HG03196 (cell line): ENCODE data around the gene HIVEP2.

Source experiments
- ATAC-seq: cut with Tn5 transposase; IDR thresholded peaks from one replicate; pipeline ENCODE4 v1.9.1; 2021; ENCODE audit not compliant: unreplicated experiment

Gene HIVEP2

DNA sequence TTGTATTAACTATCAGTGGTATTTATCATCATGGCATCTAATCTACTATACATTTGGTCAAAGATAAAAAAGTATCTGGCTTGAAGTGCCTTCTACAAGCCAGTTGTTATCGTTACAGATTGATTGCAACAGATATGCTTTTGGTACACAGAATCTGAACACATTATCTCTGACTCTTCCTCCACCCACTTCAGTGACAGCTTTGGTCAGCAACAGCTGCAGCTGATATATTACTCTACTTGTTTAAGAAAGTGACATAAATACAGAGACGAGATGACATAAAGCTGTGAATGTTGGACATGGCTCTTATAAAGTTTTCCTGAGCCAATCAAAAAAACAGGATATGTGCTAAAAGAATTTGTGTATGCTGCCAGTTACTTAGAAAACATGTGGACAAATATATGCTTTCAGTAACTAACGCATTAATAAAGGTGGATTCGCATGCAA is 77.6 kb downstream of the HIVEP2 start:
- ATAC-seq, result no peak

DNA sequence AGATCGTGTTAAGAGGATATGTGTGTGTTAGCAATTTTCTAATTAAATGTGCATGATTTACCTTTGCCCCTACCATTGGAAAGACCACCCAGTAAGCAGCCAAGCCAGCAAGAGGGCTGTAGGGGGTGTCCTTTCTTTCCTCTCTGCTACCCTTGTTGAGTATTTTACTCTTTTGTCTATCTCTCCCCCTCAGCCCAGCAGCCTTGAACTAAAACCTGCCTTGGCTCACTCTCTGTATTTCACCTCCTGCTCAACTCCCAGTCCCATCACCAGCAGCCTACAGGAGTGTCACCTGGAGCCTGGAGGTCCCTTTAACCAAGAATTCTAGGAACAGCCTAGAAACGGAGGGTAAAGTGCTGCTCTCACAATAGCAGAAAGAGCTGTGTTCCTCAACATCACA is 81.0 kb downstream of the HIVEP2 start:
- ATAC-seq, result no peak

- ATAC-seq, result no peak
These were observed 83.3 kb downstream of the HIVEP2 start for GRCh38 chr6:142861711-142862110.

- ATAC-seq, result no peak
These were observed 84.5 kb downstream of the HIVEP2 start for GRCh38 chr6:142860498-142860897.

DNA sequence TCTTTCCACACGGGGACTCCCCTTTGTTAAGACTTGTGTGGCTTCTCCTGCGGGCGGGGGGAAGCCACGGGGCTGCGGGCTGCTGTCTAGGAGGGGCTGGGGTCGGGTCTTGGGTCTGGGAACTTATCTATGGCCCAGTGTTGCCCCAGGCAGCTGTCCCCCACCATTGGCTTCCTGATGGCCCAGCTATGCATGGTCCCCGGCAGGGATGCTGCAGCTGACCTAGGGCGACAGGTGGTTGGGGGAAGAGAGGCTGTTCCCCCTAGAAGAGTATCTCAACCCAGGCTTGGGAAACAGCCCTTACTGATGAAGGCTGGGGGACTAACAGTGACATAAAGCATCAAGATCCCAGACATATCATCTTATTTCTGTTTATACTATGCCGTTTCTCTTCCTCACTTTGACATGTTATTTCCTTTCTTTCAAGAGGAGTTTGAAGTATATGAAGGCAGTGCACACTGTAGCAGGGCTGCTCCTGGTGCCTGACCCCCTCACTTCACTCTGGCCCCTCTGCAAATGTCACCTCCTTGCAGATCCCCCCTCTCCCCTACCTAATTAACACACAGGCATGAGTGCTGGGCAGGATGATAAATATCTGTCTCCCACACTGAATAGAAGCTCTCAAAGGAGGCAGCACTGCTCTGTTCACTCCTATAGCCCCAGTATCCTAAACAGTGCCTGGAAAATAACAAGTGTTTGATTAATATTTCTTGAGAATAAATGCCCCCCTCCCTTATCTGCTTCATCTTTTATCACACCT is 87.0 kb downstream of the HIVEP2 start:
- ATAC-seq, result peak; percentile 13

- ATAC-seq, result peak; percentile 47
These were observed 87.7 kb downstream of the HIVEP2 start for GRCh38 chr6:142857233-142857761.

- ATAC-seq, result peak; percentile 70
These were observed 88.2 kb downstream of the HIVEP2 start for GRCh38 chr6:142856624-142857232.

DNA sequence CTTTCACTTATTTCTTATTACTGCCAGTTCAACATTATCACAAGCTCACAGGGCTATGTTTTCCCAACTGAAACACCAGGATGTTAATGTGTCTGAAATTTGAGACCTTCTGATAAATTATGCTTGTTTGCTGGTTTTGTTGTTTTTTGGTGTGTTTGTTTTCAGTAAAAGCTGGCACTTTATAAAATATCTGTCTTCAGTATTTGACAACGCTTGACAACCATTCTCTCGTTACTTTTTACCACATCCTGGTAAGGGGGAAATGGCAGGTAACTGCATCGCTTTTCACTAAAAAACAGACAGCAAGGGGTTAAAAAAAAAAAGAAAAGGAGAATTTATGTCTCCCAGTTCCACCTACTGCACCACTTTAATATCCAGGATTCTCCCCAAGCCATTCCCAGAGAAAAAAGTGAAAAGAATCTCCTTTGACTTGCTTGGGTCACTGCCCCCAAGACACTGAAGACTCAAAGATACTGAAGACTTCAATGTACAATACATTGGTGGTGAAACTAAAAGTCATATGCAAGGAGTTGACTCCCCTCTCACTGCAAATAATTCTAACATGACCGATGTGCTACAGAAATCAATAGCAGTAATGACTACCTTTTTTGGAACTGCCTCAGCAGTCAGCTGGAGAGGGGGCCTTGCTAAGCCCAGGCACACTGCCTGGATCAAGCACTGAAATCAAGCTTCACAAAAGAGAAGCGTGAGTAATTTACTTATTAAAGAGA is 88.9 kb downstream of the HIVEP2 start:
- ATAC-seq, result peak; percentile 27

DNA sequence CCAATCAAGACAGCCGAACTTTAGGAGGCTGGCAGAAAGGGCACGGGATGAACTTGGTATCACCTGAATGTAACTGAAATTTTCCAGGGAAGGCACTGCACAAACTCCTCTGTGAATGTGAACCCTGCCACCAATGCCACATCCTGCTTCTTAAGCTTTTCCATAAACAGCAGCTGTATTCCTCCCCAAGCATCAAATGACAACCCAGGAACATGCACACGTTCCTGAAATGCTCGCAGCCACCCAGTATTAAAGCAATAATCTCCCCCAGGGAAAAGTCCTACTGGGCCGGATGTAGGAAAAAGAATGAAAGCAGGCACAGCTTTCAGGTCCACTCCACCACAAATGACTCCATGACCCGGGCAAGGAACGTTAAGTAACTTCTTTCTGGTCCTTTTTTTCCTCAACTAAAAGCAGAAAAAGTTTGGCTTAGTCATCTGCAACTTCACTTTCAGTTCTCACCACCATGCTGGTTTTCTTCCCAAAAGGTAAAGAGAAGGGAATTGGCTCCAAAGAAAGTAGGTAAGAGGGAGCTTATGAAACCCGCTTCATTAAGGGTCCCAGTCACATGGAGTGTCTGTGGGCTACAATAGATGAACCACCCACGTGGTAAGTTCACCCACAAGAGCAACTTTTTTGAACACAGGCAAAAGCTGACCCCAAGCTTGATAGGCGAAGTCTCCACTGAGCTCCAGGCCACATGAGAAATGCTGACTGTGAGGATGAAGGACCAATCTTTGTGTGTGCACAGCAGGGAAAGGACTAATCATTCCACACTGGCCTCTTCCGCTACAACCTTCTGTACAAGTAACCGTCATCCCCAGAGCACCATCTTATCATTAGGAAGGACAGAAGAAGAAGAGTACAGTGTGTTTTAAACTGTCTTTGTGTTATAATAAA is 90.1 kb downstream of the HIVEP2 start:
- no peak for ATAC-seq

DNA sequence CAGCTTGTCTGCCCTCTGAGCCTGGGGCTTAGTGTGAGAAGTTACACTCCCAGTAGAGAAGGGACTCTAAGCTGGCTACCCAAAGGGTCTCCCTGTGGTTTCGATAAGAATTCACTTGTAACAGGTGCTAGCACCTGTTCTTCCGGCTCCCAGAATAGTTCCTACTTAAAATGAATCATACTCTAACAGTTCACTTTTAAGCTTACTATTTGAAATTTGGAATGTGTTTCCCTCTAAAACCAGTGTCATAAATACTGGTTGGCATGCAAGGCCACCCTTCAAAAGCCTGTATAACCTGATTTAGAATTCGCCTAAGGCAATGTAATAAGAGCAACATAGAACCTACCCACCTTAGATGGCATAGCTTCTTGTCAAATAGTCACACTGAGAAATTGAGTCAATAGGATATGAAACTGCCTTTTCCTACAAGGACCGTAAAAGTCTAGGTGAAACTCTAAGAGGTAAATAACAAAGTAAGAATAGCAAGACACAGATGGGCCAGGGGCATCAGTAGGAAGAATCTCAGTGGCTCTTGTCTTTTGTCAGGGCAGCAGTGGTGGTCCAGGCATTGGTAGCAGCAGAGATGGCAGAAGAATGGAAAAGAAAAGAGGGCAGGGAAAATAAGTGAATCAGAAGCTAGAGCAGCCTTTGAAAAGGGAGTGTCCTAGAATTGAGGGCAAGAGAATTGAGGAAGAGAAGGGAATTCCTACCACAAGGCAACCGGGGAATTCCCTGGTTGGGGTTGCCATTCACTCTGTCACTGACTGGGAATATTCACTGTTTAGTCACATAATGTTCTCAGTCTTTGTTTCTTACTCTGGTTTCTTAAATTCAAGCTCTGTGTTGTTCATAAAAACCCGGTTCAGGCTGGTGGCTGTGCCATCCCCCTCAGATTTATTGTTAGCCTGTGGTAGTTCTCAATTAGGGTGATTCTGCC is 91.5 kb downstream of the HIVEP2 start:
- no peak for ATAC-seq

DNA sequence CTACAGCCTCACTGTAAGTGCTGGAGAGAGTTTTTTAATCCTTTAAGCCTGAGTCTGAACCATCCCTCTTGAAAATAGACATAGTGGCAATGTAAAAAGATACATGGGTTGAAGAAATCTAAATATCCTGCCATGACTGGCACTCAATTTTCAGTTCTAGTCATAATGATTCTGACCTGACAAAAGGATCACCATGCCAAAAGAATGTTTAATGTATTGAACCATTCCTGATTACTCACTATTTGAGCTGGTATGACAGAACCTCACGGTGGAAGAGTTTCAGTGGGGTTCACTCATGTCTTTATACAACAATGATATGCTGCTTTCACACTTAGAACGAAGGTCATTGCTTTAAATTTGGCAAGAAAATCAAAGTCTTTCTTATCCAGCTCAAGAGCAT is 93.4 kb downstream of the HIVEP2 start:
- ATAC-seq, result no peak

DNA sequence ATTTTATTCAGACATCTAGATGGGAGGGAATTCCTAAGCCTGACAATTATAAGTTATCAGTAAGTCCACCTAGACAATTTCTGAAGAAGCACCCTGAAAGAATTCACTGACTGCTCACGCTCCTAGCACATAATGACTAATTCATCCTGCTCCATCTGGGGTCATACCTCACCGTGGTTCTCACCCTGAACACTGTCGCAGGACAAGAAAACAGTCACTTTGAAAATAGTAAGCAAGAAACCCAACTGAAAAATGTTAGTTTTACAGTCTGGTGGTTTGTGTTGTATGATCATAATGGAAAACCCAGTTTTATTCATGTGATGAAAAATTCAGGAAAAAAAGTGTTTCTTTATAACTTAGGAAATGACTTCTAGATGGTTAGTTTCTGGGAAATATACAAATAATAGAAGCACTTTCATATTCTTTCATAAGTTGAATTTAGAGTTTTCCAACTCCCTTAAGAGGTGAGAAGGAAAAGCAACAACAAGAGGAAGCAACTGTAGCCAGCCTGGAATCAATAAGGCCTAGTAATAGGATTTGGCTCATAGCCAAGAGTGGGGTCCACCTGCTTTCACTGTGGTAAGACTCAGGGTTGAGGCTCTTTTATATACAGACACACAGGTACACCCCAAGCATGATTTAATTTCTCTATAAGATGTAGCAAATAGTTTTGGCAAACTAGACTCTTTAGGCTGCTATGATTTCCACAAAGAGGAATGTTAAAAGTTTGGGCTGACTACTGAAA is 94.1 kb downstream of the HIVEP2 start:
- peak; percentile 48 for ATAC-seq

DNA sequence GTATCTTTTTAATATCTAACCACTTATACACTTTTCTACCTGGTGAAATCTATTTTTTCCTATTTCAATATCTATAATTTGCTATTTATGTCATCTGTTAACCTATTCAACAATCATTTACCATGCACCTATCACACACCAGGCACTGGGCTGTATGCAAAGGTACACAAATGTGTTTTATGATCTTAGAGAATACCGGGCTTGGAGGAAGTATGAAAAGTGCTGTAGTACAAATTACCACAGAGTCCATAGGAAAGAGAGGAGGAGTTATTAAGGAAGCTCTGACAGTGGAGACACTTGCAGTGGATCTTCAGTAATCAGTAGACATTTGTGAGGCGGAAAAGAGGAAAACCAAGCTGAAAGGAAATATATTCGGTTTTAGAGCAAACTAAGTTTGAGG is 96.0 kb downstream of the HIVEP2 start:
- ATAC-seq, result no peak

DNA sequence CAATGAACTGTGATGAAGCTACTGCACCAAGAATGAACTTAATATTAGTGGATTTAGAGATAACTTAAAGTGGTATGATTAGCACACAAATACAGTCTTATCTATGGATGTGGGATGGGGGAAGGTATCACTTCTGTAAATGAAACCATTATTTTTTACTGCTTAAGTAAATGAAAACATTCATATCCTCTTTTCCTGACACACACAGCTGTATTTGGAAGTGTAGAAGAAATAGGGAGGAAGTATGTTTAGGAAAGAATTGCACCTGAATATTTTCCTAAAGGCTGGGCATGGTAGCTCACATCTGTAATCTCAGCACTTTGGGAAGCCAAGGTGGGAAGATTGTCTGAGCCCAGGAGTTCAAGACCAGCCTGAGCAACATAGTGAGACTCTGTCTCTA is 96.8 kb downstream of the HIVEP2 start:
- ATAC-seq, result no peak

DNA sequence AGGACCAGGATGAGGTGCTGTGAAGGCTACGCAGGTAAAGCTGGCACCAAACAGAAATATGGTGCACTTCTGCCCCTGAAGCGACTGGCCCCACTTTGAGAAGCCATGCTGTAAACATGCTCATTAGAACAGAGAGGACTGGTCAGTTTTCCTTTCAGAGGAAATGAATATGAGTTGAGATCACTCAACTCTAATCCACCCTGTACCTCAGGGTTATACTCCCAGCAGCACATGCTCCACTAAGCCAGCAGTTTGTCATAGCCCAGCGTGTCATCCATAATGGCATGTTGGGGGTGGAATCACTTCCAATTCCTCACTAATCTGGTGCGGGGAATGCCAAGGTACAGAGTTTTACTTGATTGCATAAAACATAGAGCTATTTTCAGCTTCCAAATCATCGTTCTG is 98.1 kb downstream of the HIVEP2 start:
- ATAC-seq, result no peak

GRCh38 chr6:142846459-142846831 is 98.5 kb downstream of the HIVEP2 start:
- ATAC-seq, result no peak

DNA sequence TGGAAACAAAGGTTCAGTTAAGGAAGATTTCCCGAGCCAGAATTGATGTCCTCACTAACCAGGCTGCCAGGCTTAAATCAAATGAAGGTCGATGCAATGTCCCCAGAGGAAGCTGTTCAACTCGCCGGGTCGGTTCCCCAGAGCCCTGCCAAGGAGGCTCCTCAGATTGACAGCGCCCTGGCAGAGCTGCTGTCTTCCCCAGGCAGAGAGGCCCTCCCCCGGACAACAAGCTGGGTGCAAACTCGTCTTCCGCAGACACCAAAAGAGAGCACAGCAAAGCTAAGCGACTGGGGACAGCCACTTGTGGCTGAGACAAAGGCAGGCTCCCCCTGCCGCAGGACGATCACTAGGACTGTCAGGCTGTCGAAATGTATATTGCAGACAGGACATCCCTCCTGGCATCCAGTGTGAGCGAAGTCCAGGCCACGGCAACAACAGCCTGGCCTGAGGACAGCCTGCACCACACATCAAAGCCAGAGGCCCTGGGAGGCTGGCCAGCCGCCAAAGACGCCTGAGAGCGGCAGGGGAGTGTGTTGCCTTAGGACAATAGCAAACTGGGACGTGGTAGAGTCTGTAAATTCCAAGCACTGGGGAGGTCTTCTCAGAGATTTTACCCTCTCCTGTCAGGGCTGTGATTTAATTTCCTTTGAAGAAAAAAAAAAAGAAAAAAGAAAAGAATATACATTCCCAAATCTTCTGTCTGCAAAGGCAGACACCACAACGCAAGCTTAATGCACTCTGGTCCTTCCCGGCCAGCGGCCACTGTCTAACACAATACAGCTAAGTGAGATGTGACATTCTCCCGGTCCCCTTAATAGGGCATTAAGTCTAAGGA is 99.1 kb downstream of the HIVEP2 start:
- ATAC-seq, result no peak

DNA sequence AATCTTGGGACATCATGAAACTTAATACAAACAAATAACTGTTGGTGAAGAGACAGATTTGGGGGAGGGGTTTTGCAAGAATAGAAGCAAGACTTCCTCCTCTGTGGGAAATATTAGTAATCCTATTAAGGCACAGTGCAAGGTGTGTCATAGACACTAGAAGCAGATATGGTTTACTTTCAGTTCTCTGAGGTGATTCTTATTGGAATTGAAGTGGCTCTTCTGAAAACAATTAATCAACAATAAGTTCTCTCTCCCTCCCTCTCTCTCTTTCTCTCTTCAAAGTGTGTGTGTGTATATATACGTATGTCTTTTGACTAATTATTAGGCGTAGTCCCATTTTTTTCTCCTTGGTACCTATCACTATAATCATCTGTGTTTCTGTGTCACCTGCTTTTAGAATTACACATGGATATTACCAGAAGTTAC is 99.8 kb downstream of the HIVEP2 start:
- peak; percentile 38 for ATAC-seq
